Activated CD8-positive, alpha-beta memory T cell treated with anti-CD3 and anti-CD28 coated beads, Interleukin-2, amount 50 U/mL, for 24 hours (primary cell): Measurements from ENCODE around the gene PRRT4.

ENCODE experiments used
- DNase-seq: peaks from one replicate; pipeline ENCODE4 v3.0.0-alpha.2; 2020; ENCODE audit errors: extremely low read depth

The PRRT4 gene

GRCh38 chr7:128376077-128376476, 14.6 kb upstream of the PRRT4 start:
- DNase-seq = no peak

GRCh38 chr7:128374041-128374440, 12.6 kb upstream of the PRRT4 start:
- no peak for DNase-seq

- no peak for DNase-seq
Observed at GRCh38 chr7:128373606-128374005, 12.1 kb upstream of the PRRT4 start.

- DNase-seq = no peak
Observed at GRCh38 chr7:128370491-128370890, 9.0 kb upstream of the PRRT4 start.

GRCh38 chr7:128366986-128367385, 5.5 kb upstream of the PRRT4 start:
- DNase-seq = no peak

GRCh38 chr7:128366300-128366699, 4.8 kb upstream of the PRRT4 start:
- DNase-seq = no peak

GRCh38 chr7:128365432-128365831, 3.9 kb upstream of the PRRT4 start:
- DNase-seq = no peak

GRCh38 chr7:128364166-128364870, 2.8 kb upstream of the PRRT4 start:
- DNase-seq = no peak

GRCh38 chr7:128363261-128363721, 1.8 kb upstream of the PRRT4 start:
- no peak for DNase-seq

GRCh38 chr7:128362670-128363069, 1.2 kb upstream of the PRRT4 start:
- DNase-seq = no peak

- DNase-seq = no peak
Observed at GRCh38 chr7:128360359-128360678, 1.2 kb downstream of the PRRT4 start.

GRCh38 chr7:128359939-128360338, 1.6 kb downstream of the PRRT4 start:
- DNase-seq = no peak

GRCh38 chr7:128359336-128359735, 2.2 kb downstream of the PRRT4 start:
- DNase-seq = no peak

GRCh38 chr7:128358233-128358632, 3.3 kb downstream of the PRRT4 start:
- no peak for DNase-seq

GRCh38 chr7:128357217-128357613, 4.3 kb downstream of the PRRT4 start:
- no peak for DNase-seq

- no peak for DNase-seq
Observed at GRCh38 chr7:128356546-128357216, 4.8 kb downstream of the PRRT4 start.

GRCh38 chr7:128353610-128354009, 7.9 kb downstream of the PRRT4 start:
- no peak for DNase-seq

GRCh38 chr7:128353189-128353588, 8.3 kb downstream of the PRRT4 start:
- DNase-seq = no peak

- DNase-seq = no peak
Observed at GRCh38 chr7:128352636-128353035, 8.9 kb downstream of the PRRT4 start.

- DNase-seq = no peak
Observed at GRCh38 chr7:128352153-128352537, 9.3 kb downstream of the PRRT4 start.

GRCh38 chr7:128351296-128352152, 10.0 kb downstream of the PRRT4 start:
- DNase-seq = no peak

GRCh38 chr7:128350708-128351295, 10.7 kb downstream of the PRRT4 start:
- DNase-seq = no peak
